IMR-90 (cell line): ENCODE results near the gene WLS. TPM values are rescaled to one million over a fixed set of nuclear protein-coding genes. Genes with fewer than 3 reads are reported as not detected.

Source experiments
- ATAC-seq: fragments of 200-7000 bp; cut with Tn5 transposase; 2 replicates; pipeline ENCODE4 v1.9.1; 2020; ENCODE audit warnings: low read depth, mild to moderate bottlenecking, moderate library complexity
- BruUV-seq: library from RNA; stranded (reverse); fragments of 400-500 nt; replicated peaks from 2 replicates; lab custom pipeline; 2021; lab: Mats Ljungman, UMichigan
- CTCF ChIA-PET: fragments of 300-600 bp; formaldehyde crosslinking; extraction: SDS; loops from one replicate; lab custom pipeline; 2021; ENCODE audit warnings: antibody characterized with exemption; lab: Yijun Ruan, JAX
- POLR2A ChIA-PET: fragments of 300-600 bp; sonication (Branson Sonifier 250); formaldehyde crosslinking; loops from one replicate; lab custom pipeline; 2022; ENCODE audit warnings: antibody characterized with exemption; ENCODE audit not compliant: unreplicated experiment; lab: Charles Lee
- DNase-seq: peaks from one replicate; pipeline ENCODE4 v3.0.0; 2013
- H2AFZ ChIP-seq: replicated peaks from 2 replicates; pipeline ENCODE3; 2013; ENCODE audit warnings: low read length, mild to moderate bottlenecking; ENCODE audit not compliant: poor library complexity
- H2AK5ac ChIP-seq: 2 replicates; pipeline ENCODE4 v1.6.1; 2013; ENCODE audit warnings: low read depth, low read length, inconsistent platforms
- H2AK9ac ChIP-seq: replicated peaks from 2 replicates; pipeline ENCODE3; 2013; ENCODE audit warnings: mild to moderate bottlenecking, low read depth, low read length, moderate library complexity; ENCODE audit not compliant: poor library complexity
- H2BK120ac ChIP-seq: 2 replicates; pipeline ENCODE4 v1.6.1; 2013; ENCODE audit warnings: low read depth, low read length, inconsistent platforms
- H2BK15ac ChIP-seq: 3 replicates; pipeline ENCODE4 v1.6.1; 2013; ENCODE audit warnings: low read depth, low read length, inconsistent platforms
- H2BK20ac ChIP-seq: 2 replicates; pipeline ENCODE4 v1.6.1; 2013; ENCODE audit warnings: low read depth, mild to moderate bottlenecking, inconsistent platforms, low read length, moderate library complexity
- H2BK5ac ChIP-seq: 2 replicates; pipeline ENCODE4 v1.6.1; 2013; ENCODE audit warnings: mild to moderate bottlenecking, low read depth, low read length, inconsistent platforms; ENCODE audit not compliant: poor library complexity, severe bottlenecking
- H3K14ac ChIP-seq: replicated peaks from 2 replicates; pipeline ENCODE4 v1.6.1; 2013; ENCODE audit warnings: low read depth, low read length, inconsistent platforms
- H3K18ac ChIP-seq: 2 replicates; pipeline ENCODE4 v1.6.1; 2013; ENCODE audit warnings: low read depth, low read length, control low read depth
- H3K23ac ChIP-seq: 2 replicates; pipeline ENCODE4 v1.6.1; 2013; ENCODE audit warnings: low read depth, low read length, inconsistent platforms
- H3K27ac ChIP-seq: 2 replicates; pipeline ENCODE4 v1.5.1; 2013; ENCODE audit warnings: mild to moderate bottlenecking, control low read depth, low read length; ENCODE audit not compliant: insufficient read depth
- H3K27me3 ChIP-seq: 2 replicates; pipeline ENCODE4 v1.6.1; 2013; ENCODE audit warnings: low read length; ENCODE audit not compliant: control insufficient read depth, insufficient read depth
- H3K36me3 ChIP-seq: 2 replicates; pipeline ENCODE4 v1.6.1; 2013; ENCODE audit warnings: low read length, mixed read lengths; ENCODE audit not compliant: control insufficient read depth, insufficient read depth
- H3K4ac ChIP-seq: 2 replicates; pipeline ENCODE4 v1.6.1; 2013; ENCODE audit warnings: low read depth, low read length, inconsistent platforms
- H3K4me1 ChIP-seq: 2 replicates; pipeline ENCODE4 v1.6.1; 2013; ENCODE audit warnings: low read length, mixed read lengths; ENCODE audit not compliant: control insufficient read depth, insufficient read depth
- H3K4me2 ChIP-seq: 2 replicates; pipeline ENCODE4 v1.6.1; 2013; ENCODE audit warnings: low read depth, mild to moderate bottlenecking, control low read depth, low read length, moderate library complexity
- H3K4me3 ChIP-seq: 2 replicates; pipeline ENCODE4 v1.5.1; 2013; ENCODE audit warnings: low read depth, mild to moderate bottlenecking, control low read depth, low read length, moderate library complexity; ENCODE audit not compliant: insufficient read depth
- H3K56ac ChIP-seq: 2 replicates; pipeline ENCODE4 v1.6.1; 2013; ENCODE audit warnings: low read length, inconsistent platforms; ENCODE audit not compliant: insufficient read depth; ENCODE audit errors: extremely low read depth
- H3K79me1 ChIP-seq, 2 experiments: 2 replicates each; pipeline ENCODE4 v1.6.1; 2013; ENCODE audit warnings: low read length in 2 of 2, inconsistent platforms in 1 of 2, low read depth in 1 of 2
- H3K9ac ChIP-seq: 2 replicates; pipeline ENCODE4 v1.6.1; 2013; ENCODE audit warnings: low read depth, low read length, control low read depth
- H3K9me1 ChIP-seq: 2 replicates; pipeline ENCODE4 v1.6.1; 2013; ENCODE audit warnings: low read length, inconsistent platforms; ENCODE audit not compliant: insufficient read depth
- H3K9me3 ChIP-seq: 2 replicates; pipeline ENCODE4 v1.6.1; 2013; ENCODE audit warnings: low read length; ENCODE audit not compliant: control insufficient read depth, insufficient read depth
- H4K20me1 ChIP-seq: 2 replicates; pipeline ENCODE4 v1.6.1; 2013; ENCODE audit warnings: low read length, inconsistent platforms; ENCODE audit not compliant: insufficient read depth
- H4K5ac ChIP-seq: 2 replicates; pipeline ENCODE4 v1.6.1; 2013; ENCODE audit warnings: mild to moderate bottlenecking, low read depth, low read length, control low read depth
- H4K8ac ChIP-seq, 2 experiments: 2 replicates each; pipeline ENCODE4 v1.6.1; 2013; ENCODE audit warnings: low read depth in 2 of 2, low read length in 2 of 2, control low read depth in 1 of 2, inconsistent platforms in 1 of 2
- H4K91ac ChIP-seq: 2 replicates; pipeline ENCODE4 v1.6.1; 2013; ENCODE audit warnings: low read depth, low read length, inconsistent platforms; ENCODE audit not compliant: insufficient read depth
- FOS ChIP-seq: fragments of 150-350 bp; IDR thresholded peaks from 2 replicates; pipeline ENCODE4 v1.6.1; 2016; ENCODE audit warnings: low read depth, low read length
- MXI1 ChIP-seq: IDR thresholded peaks from 2 replicates; pipeline ENCODE4 v1.6.1; 2012; ENCODE audit warnings: low read depth, mild to moderate bottlenecking, low read length, moderate library complexity, borderline replicate concordance
- WGBS, 2 experiments: methylation state at CpG; one replicate each; pipeline versions ENCODE4 v1.1.5 to v1.1.7; 2013; ENCODE audit warnings: missing lambda C conversion rate in 2 of 2; ENCODE audit not compliant: insufficient read length in 1 of 2; ENCODE audit errors: extremely low coverage in 2 of 2; 5-methylcytosine and 5-hydroxymethylcytosine counted together
- dilution Hi-C: fragments of 300-500 bp; cut with HindIII; formaldehyde crosslinking; loops from one replicate; pipeline ENCODE4 v1.14.3; 2018; ENCODE audit warnings: low sequenced_read_pairs; ENCODE audit not compliant: unreplicated experiment
- in situ Hi-C: fragments of 300-500 bp; cut with MboI; formaldehyde crosslinking; loops from 3 replicates; pipeline ENCODE4 v1.14.3; 2019; ENCODE audit warnings: low sequenced_read_pairs, inconsistent platforms, mixed read lengths
- intact Hi-C: fragments of 100-400 bp; cut with micrococcal nuclease; formaldehyde crosslinking; loops from 2 replicates; pipeline ENCODE4 v1.10.0; 2022
- polyA plus RNA-seq, 3 experiments: library from polyadenylated mRNA; depleted of rRNA; stranded (reverse); fragments of >200 nt; gene quantifications; 2 replicates each; pipeline ENCODE4 v1.2.3, GENCODE V29; 2012; ENCODE audit warnings: low replicate concordance in 1 of 3
- total RNA-seq: library from RNA; depleted of rRNA; stranded (reverse); fragments of >200 nt; gene quantifications from 2 replicates; pipeline ENCODE4 v1.2.3, GENCODE V29; 2012

WLS gene
- total and polyA plus RNA-seq, 2 of the 4 experiments (the other 2 are of a cell fraction): 152 to 157 TPM

- H3K4me1 ChIP-seq: peaks cover 18% of the 10 kb centered on the region
- H4K8ac ChIP-seq: peak overlapping the region; percentile 15 to 74; a peak in 1 of 4 replicates
- H3K4me3 ChIP-seq: no peak overlapping the region
- H4K5ac ChIP-seq: peak overlapping the region; percentile 64; the same call in 1 of the 2 replicates
- no CpG with 5 or more reads among the region's 4 CpGs for WGBS, 2 experiments
- in situ Hi-C loops (no loop called here), dilution Hi-C loops (no loop called here), intact Hi-C loops (loop anchor here (2.0 kb wide), 1 partner anchor 44 kb away; no protein-coding TSS in a partner anchor)
- peak overlapping the region; percentile 84 for H3K14ac ChIP-seq
- BruUV-seq: no TSS peak
- ATAC-seq (no peak), DNase-seq (peak; percentile 68)
- H4K20me1 ChIP-seq: peaks cover 5% of the 10 kb centered on the region; the same call in 1 of the 2 replicates
- no peak overlapping the region for H2AFZ ChIP-seq
- peaks cover 6% of the 10 kb centered on the region; the same call in 1 of the 2 replicates for H3K36me3 ChIP-seq
- peak overlapping the region; percentile 89 for H2BK5ac ChIP-seq
- H2AK5ac ChIP-seq: peak overlapping the region; percentile 86; the same call in 1 of the 2 replicates
- H4K91ac ChIP-seq: peak overlapping the region; percentile 57
- TF ChIP-seq MXI1: no peak
- 0 out of 2 replicates have a peak, but pooled peaks have one; percentile 6 for TF ChIP-seq FOS
- H3K18ac ChIP-seq: peak overlapping the region; percentile 83; the same call in 1 of the 2 replicates
- H3K9me3 ChIP-seq: no peaks in the 10 kb centered on the region
- peak overlapping the region; percentile 88 for H2BK20ac ChIP-seq
- no peak overlapping the region for H2AK9ac ChIP-seq
- H3K9me1 ChIP-seq: peaks cover 11% of the 10 kb centered on the region
- H3K27me3 ChIP-seq: no peaks in the 10 kb centered on the region
- CTCF ChIA-PET: no interaction called here
- H3K4ac ChIP-seq: peak overlapping the region; percentile 77
- H2BK15ac ChIP-seq: peak overlapping the region; percentile 10; the same call in 2 of the 3 replicates
- H3K4me2 ChIP-seq: no peak overlapping the region
- H3K79me1 ChIP-seq: peaks cover 12 to 45% of the 10 kb centered on the region in 2 experiments; a peak in 2 of 4 replicates
- H3K27ac ChIP-seq: no peak overlapping the region
- peak overlapping the region; percentile 78 for H2BK120ac ChIP-seq
- peak overlapping the region; percentile 74; the same call in 1 of the 2 replicates for H3K23ac ChIP-seq
- POLR2A ChIA-PET: no interaction called here
- no peak overlapping the region for H3K56ac ChIP-seq
- H3K9ac ChIP-seq: no peak overlapping the region
These were observed 53.4 kb downstream of the WLS start for GRCh38 chr1:68178821-68179490.
